Rectal smooth muscle tissue (tissue), 1 donor: ENCODE results near the gene AGBL1.

ENCODE experiments used
- H3K27ac ChIP-seq: one replicate; pipeline ENCODE4 v1.7.0; 2013; ENCODE audit warnings: low read depth, low read length, inconsistent platforms
- H3K27me3 ChIP-seq: one replicate; pipeline ENCODE4 v1.7.0; 2013; ENCODE audit warnings: low read length; ENCODE audit not compliant: control insufficient read depth, insufficient read depth
- H3K36me3 ChIP-seq: one replicate; pipeline ENCODE4 v1.7.0; 2013; ENCODE audit warnings: low read length; ENCODE audit not compliant: control insufficient read depth, insufficient read depth
- H3K4me1 ChIP-seq: one replicate; pipeline ENCODE4 v1.7.0; 2013; ENCODE audit warnings: low read length; ENCODE audit not compliant: control insufficient read depth, insufficient read depth
- H3K4me3 ChIP-seq: one replicate; pipeline ENCODE4 v1.7.0; 2013; ENCODE audit warnings: low read length
- H3K9ac ChIP-seq: one replicate; pipeline ENCODE4 v1.7.0; 2013; ENCODE audit warnings: low read length

Gene AGBL1

GRCh38 chr15:86645925-86646500 lies 566.3 kb downstream of the AGBL1 start:
- no peak overlapping the region for H3K4me3 ChIP-seq
- H3K4me1 ChIP-seq: no peaks in the 10 kb centered on the region
- no peaks in the 10 kb centered on the region for H3K27me3 ChIP-seq
- H3K27ac ChIP-seq: no peak overlapping the region
- H3K36me3 ChIP-seq: no peaks in the 10 kb centered on the region
- no peak overlapping the region for H3K9ac ChIP-seq

- Histone ChIP-seq H3K36me3 (no peaks in the 10 kb centered on the region), H3K9ac (no peak overlapping the region), H3K27me3 (no peaks in the 10 kb centered on the region), H3K4me3 (no peak overlapping the region), H3K27ac (no peak overlapping the region), H3K4me1 (no peaks in the 10 kb centered on the region)
These were observed 568.3 kb downstream of the AGBL1 start for GRCh38 chr15:86647810-86648440.

GRCh38 chr15:86649277-86649676 lies 569.6 kb downstream of the AGBL1 start:
- no peak overlapping the region for H3K4me3 ChIP-seq
- no peak overlapping the region for H3K27ac ChIP-seq
- H3K9ac ChIP-seq: no peak overlapping the region
- no peaks in the 10 kb centered on the region for H3K4me1 ChIP-seq
- H3K36me3 ChIP-seq: no peaks in the 10 kb centered on the region
- H3K27me3 ChIP-seq: no peaks in the 10 kb centered on the region

GRCh38 chr15:86650094-86650493 lies 570.4 kb downstream of the AGBL1 start:
- Histone ChIP-seq H3K27ac (no peak overlapping the region), H3K4me3 (no peak overlapping the region)

GRCh38 chr15:86653344-86654197 lies 573.9 kb downstream of the AGBL1 start:
- no peaks in the 10 kb centered on the region for H3K36me3 ChIP-seq
- no peak overlapping the region for H3K27ac ChIP-seq
- no peaks in the 10 kb centered on the region for H3K4me1 ChIP-seq
- H3K9ac ChIP-seq: no peak overlapping the region
- H3K4me3 ChIP-seq: no peak overlapping the region
- no peaks in the 10 kb centered on the region for H3K27me3 ChIP-seq

More at GRCh38 chr15:86650094-86650493, 570.4 kb downstream of the AGBL1 start:
- Histone ChIP-seq H3K36me3 (no peaks in the 10 kb centered on the region), H3K4me1 (no peaks in the 10 kb centered on the region), H3K9ac (no peak overlapping the region), H3K27me3 (no peaks in the 10 kb centered on the region)

- H3K4me1 ChIP-seq: no peaks in the 10 kb centered on the region
- H3K36me3 ChIP-seq: no peaks in the 10 kb centered on the region
- no peaks in the 10 kb centered on the region for H3K27me3 ChIP-seq
- H3K9ac ChIP-seq: no peak overlapping the region
- no peak overlapping the region for H3K27ac ChIP-seq
- no peak overlapping the region for H3K4me3 ChIP-seq
These were observed 574.8 kb downstream of the AGBL1 start for GRCh38 chr15:86654501-86654900.

- Histone ChIP-seq H3K36me3 (no peaks in the 10 kb centered on the region), H3K9ac (no peak overlapping the region), H3K27ac (no peak overlapping the region), H3K4me1 (no peaks in the 10 kb centered on the region), H3K4me3 (no peak overlapping the region), H3K27me3 (no peaks in the 10 kb centered on the region)
These were observed 577.6 kb downstream of the AGBL1 start for GRCh38 chr15:86657305-86657704.

- no peak overlapping the region for H3K9ac ChIP-seq
- H3K36me3 ChIP-seq: no peaks in the 10 kb centered on the region
- H3K27ac ChIP-seq: no peak overlapping the region
- no peak overlapping the region for H3K4me3 ChIP-seq
- H3K4me1 ChIP-seq: no peaks in the 10 kb centered on the region
- H3K27me3 ChIP-seq: no peaks in the 10 kb centered on the region
These were observed 580.2 kb downstream of the AGBL1 start for GRCh38 chr15:86659724-86660411.

- H3K4me3 ChIP-seq: no peak overlapping the region
- no peaks in the 10 kb centered on the region for H3K36me3 ChIP-seq
- no peaks in the 10 kb centered on the region for H3K4me1 ChIP-seq
- H3K27ac ChIP-seq: no peak overlapping the region
- H3K27me3 ChIP-seq: no peaks in the 10 kb centered on the region
- no peak overlapping the region for H3K9ac ChIP-seq
These were observed 581.9 kb downstream of the AGBL1 start for GRCh38 chr15:86661580-86661979.

GRCh38 chr15:86663304-86663703 lies 583.6 kb downstream of the AGBL1 start:
- no peaks in the 10 kb centered on the region for H3K36me3 ChIP-seq
- H3K4me3 ChIP-seq: no peak overlapping the region
- no peak overlapping the region for H3K9ac ChIP-seq
- H3K4me1 ChIP-seq: no peaks in the 10 kb centered on the region
- no peak overlapping the region for H3K27ac ChIP-seq
- H3K27me3 ChIP-seq: no peaks in the 10 kb centered on the region

GRCh38 chr15:86663979-86664378 lies 584.3 kb downstream of the AGBL1 start:
- Histone ChIP-seq H3K27me3 (no peaks in the 10 kb centered on the region), H3K4me3 (no peak overlapping the region), H3K9ac (no peak overlapping the region), H3K36me3 (no peaks in the 10 kb centered on the region), H3K4me1 (no peaks in the 10 kb centered on the region), H3K27ac (no peak overlapping the region)

- H3K27ac ChIP-seq: no peak overlapping the region
- no peak overlapping the region for H3K4me3 ChIP-seq
- H3K4me1 ChIP-seq: no peaks in the 10 kb centered on the region
- no peaks in the 10 kb centered on the region for H3K27me3 ChIP-seq
- H3K9ac ChIP-seq: no peak overlapping the region
- no peaks in the 10 kb centered on the region for H3K36me3 ChIP-seq
These were observed 584.9 kb downstream of the AGBL1 start for GRCh38 chr15:86664581-86664980.
